GM18867 (cell line): ENCODE measurements around the gene ZCCHC10.
"Not testable (repeated sequence)": the region's sequence is repeated elsewhere in the genome, so short reads cannot be mapped to it uniquely, and the experiment has no call there.

Source experiments
- ATAC-seq: cut with Tn5 transposase; IDR thresholded peaks from one replicate; pipeline ENCODE4 v1.9.1; 2021; ENCODE audit warnings: mild to moderate bottlenecking, moderate library complexity; ENCODE audit not compliant: unreplicated experiment

Gene ZCCHC10

DNA sequence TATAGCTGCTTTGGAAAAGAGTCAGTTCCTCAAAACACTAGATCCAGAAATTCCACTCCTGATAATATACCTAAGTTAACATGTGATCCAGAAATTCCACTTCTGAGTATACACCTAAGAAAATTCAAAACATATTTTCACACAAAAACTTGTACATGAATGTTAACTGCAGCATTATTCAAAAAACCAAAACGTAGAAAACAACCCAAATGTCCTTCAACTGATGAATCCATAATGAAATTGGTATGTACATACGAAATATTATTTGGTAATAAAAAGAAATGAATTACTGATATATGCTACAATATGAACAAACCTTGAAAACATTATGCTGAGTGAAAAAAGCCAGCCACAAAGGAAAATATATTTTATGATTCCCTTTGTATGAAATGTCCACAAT lies 46.4 kb downstream of the ZCCHC10 start:
- ATAC-seq = no peak

GRCh38 chr5:132979367-132979940 lies 46.9 kb downstream of the ZCCHC10 start:
- no peak for ATAC-seq

DNA sequence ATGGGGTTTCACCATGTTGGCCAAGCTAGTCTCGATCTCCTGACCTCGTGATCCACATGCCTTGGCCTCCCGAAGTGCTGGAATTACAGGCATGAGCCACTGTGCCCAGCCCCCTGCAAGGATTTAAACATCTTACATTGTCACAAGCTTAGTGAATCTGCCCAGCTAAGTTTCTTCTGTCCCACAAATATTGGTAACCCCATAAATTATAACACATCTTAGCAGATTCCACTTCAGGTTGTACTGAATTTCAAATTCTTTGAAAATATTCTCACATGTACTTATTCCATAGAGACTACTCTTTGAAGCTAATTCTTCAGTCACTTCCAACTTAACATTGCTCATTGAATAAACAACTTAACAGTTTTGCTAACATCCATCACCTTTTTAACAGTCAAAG lies 49.5 kb downstream of the ZCCHC10 start:
- no peak for ATAC-seq

DNA sequence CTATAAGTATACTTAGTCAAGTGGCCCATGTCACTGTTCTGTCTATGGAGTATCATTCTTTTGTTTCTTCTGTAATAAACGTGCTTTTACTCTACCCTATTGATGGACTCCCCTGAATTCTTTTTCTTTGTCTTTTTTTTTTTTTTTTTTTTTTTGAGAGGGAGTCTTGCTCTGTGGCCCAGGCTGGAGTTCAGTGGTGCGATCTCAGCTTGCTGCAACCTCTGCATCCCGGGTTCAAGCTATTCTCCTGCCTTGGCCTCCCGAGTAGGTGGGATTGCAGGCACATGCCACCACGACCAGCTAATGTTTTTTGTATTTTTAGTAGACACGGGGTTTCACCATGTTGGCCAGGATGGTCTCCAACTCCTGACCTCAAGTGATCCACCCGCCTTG lies 53.9 kb downstream of the ZCCHC10 start:
- not testable (repeated sequence) for ATAC-seq

DNA sequence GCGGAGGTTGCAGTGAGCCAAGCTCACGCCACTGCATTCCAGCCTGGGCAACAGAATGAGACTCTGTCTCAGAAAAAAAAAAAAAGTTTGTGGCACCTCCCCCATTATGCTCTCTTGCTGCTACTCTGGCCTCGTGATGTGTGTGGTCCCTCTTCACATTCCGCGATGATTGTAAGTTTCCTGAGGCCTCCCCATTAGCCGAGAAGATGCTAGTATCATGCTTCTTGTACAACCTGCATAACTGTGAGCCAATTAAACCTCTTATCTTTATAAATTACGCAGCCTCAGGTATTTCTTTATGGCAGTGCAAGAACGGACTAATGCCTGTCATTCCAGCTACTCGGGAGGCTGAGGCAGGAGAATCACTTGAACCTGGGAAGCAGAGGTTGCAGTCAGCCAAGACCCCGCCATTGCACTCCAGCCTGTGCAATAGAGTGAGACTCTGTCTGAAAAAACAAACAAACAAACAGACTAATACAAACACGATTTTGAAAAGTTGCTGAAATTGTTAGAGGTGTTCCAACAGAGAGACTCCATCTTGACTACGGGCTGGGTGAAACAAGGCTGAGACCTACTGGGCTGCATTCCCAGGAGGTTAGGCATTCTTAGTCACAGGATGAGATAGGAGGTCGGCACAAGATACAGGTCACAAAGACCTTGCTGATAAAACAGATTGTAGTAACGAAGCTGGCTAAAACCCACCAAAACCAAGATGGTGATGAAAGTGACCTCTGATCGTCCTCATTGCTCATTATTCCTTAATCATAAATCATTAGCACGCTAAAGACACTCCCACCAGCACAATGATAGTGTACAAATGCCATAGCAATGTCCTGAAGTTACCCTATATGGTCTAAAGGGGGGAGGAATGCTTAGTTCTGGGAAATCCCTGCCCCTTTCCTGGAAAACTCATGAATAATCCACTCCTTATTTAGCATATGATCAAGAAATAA lies 54.6 kb downstream of the ZCCHC10 start:
- ATAC-seq = no peak

GRCh38 chr5:132965120-132965519 lies 61.2 kb downstream of the ZCCHC10 start:
- no peak for ATAC-seq

DNA sequence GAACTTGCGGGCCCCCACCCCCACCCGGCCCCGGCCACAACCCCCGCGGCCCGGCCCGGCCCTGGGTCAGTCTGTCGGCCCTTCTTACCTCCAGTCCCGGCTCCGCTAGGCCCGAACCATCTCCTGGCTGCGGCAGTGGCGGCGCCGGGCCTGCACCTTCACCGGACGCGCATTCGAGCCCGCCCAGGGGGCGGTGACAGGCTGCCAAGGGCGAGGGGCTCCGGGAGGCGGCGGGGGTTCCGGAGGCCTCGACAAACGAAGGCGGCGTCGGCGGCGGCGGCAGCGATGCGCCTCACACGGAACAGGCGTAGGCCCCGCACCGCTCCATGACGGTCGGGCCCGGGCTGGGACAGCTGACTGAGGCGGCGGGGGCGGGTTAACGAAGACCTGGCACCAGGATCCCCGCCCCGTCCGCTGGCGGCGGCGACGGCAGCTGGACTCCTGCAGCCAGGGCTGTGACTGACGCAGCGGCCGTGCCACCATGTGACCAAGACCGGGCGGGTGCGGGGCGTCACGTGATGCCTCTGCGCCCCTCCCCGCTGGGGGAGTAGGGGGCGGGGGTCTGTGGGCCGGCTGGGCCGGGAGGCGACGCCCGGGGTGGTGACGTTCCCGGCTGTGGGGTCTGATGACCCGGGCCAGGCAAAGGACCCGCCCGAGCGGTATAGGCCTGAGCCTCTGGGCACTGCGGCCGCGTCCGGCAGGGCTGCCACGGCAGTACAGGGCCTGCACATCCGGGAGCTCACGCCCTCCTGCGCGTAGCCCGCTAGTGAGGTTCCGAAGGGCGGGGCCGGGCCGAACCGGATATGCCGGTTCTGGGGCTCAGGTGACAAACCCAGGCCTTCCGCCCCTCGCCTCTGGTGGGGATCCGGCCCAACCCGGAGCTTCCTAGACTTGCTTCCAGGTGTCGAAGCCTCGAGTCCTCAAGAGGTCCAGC lies 62.9 kb downstream of the ZCCHC10 start, which contains the start of gene AFF4:
TSS of gene AFF4 (minus strand) at position 464 of the 934 bp plus-strand sequence. CDS start 26,445 bp downstream, outside the sequence.
- ATAC-seq = peak; percentile 94

DNA sequence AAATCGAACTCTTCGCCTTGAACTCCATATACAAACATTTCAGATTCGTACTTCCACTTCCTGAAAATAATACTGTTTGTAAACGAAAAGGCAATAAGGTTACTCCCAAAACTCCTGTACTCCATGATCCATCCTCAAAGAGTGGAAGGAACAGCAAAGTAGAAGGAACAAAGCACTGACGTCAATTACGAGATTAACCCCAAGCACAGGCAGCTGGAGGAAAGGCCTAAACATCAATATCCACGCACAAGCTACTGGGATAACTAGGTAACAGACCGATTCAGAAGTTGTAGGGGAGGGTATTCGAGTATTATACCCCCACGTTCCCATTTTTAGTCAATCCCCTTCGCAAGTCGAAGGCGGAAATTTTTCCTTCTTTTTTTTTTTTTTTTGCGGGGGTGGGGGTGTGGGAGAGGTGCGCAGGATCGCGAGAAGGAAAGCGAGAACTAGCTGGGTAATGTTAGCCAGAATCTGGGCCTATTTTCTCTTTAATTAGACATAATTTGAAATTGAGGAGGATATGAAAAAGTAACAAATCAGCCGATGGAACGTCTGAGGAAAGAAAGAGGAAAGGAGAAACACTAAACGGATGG lies 63.8 kb downstream of the ZCCHC10 start:
- no peak for ATAC-seq

DNA sequence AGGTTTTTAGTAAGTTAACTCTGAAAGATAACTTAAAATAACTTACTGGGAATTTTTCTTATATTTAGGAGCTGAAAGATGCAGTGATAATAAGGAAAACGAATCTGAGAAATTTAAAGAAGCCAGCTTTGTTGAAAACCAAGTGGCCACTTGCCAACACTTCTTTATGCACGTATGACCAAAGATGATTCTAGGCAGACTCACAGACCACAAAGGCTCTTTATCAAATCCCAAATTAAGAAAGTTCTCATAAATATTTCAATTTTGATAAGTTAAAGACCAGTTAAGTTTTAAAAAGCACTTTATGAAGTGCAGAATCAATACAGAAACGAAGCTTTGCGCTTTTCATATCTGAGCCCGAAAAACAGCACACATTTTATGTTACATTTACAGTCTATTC lies 64.5 kb downstream of the ZCCHC10 start:
- ATAC-seq = no peak

GRCh38 chr5:132961123-132961815 lies 65.1 kb downstream of the ZCCHC10 start:
- not testable (repeated sequence) for ATAC-seq

GRCh38 chr5:132956166-132956799 lies 70.1 kb downstream of the ZCCHC10 start:
- ATAC-seq = not testable (repeated sequence)

DNA sequence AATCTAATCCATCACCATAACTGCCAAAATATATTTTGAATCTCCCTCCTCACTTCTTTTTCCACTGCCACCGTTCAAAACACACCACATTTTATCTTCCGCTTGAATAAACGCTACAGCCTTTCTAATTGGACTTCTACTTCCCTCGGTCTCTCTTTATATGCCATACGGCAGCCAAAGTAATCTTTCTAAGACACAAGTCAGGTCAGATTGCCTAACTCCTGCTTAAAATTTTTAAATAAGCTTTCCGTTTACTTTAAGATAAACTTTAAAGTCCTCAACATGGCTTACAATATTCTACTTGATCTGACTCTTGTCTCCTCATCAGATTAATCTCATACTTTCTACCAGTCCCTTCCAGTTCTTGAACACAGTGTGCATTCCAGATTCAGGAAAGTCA lies 72.6 kb downstream of the ZCCHC10 start:
- ATAC-seq = no peak

- no peak for ATAC-seq
Observed at GRCh38 chr5:132952829-132953228, 73.5 kb downstream of the ZCCHC10 start.

DNA sequence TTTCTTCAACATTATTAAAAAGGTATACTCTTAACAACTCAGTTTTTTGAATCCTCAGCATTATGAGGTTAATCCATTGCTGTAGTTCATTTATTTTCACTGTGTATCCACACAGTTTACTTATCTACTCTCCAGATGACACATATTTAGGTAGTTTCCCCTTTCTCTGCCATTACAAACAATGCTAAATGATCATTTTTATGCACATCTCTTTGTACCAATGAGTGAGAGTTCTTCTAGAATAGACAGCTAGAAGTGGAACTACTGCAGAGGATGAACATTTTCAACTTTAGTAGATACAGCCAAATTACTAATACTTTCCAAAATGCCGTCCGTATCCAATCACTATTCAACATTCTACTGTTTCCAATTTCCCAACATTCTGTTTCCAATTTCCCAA lies 74.5 kb downstream of the ZCCHC10 start:
- ATAC-seq = no peak

DNA sequence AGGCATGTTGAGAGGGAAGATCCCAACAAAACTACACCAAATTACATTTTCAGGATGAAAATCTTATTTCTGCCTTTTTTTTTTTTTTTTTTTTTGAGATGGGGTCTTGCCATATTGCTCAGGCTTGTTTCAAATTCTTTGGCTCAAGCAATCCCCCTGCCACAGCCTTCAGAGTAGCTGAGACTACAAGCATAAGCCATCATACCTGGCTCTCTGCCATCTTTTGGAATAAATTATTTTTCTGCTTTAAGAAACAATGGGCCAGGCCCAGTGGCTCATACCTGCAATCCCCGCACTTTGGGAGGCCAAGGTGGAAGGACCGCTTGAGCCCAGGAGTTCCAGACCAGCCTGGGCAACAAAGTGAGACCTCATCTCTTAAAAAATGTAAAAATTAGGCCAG lies 77.2 kb downstream of the ZCCHC10 start:
- ATAC-seq = no peak

DNA sequence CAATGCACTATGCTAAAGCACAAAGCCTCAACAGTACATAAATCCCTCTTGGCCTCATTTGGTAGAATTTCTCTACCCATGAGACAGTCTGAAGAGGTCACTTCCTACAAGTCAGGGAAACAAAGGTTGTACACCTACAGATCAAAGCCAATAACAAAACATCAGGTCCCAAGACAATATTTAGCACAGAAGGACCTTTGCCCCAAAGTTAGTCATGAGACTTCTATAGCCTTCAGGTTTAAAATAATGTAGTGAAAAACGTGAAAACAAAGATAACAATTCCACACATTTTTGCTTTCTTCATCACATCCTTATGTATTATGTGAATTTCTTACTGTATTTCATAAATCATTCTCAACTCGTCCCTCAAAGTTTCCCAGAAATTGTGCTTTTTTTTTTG lies 78.7 kb downstream of the ZCCHC10 start:
- ATAC-seq = no peak
